Glutamatergic neuron (in vitro differentiated cells): Measurements from ENCODE around the gene PHKB. TPM values are rescaled to one million over a fixed set of nuclear protein-coding genes. Genes with fewer than 3 reads are reported as not detected.

Source experiments
- DNase-seq: peaks from one replicate; pipeline ENCODE4 v3.0.0; 2022
- H3K27ac Mint-ChIP-seq: one replicate; pipeline ENCODE4 v1.8.0; 2020; ENCODE audit warnings: mild to moderate bottlenecking, mixed read lengths, inconsistent platforms; ENCODE audit not compliant: unreplicated experiment
- H3K27me3 Mint-ChIP-seq: one replicate; pipeline ENCODE4 v1.8.0; 2020; ENCODE audit warnings: mild to moderate bottlenecking, moderate library complexity, mixed read lengths, inconsistent platforms; ENCODE audit not compliant: unreplicated experiment
- H3K36me3 Mint-ChIP-seq: one replicate; pipeline ENCODE4 v1.8.0; 2020; ENCODE audit warnings: mild to moderate bottlenecking, mixed read lengths, inconsistent platforms; ENCODE audit not compliant: unreplicated experiment
- H3K4me1 Mint-ChIP-seq: one replicate; pipeline ENCODE4 v1.8.0; 2020; ENCODE audit warnings: mild to moderate bottlenecking, low read depth, mixed read lengths, inconsistent platforms; ENCODE audit not compliant: unreplicated experiment
- H3K4me3 Mint-ChIP-seq: one replicate; pipeline ENCODE4 v1.8.0; 2020; ENCODE audit warnings: mild to moderate bottlenecking, mixed read lengths, inconsistent platforms; ENCODE audit not compliant: unreplicated experiment
- H3K9me3 Mint-ChIP-seq: one replicate; pipeline ENCODE4 v1.8.0; 2020; ENCODE audit warnings: mild to moderate bottlenecking, moderate library complexity, mixed read lengths, inconsistent platforms; ENCODE audit not compliant: unreplicated experiment
- total RNA-seq: library from RNA; stranded (reverse); fragmentation: NEBNext Ultra II Directional; extraction: Animal tissue kit (Norgen Biotek cat#: 25700); gene quantifications from one replicate; pipeline ENCODE4 v1.2.1, GENCODE V29; 2021; ENCODE audit not compliant: unreplicated experiment
- TF ChIP-seq, protein P1 (sequence below): fragments of 200-600 bp; sonication (generic); IDR thresholded peaks from one replicate; pipeline ENCODE4 v1.5.0; 2021; ENCODE audit not compliant: partially characterized antibody, unreplicated experiment

PHKB gene
- total RNA-seq, 1 donor from 2014 or later = 123 TPM

DNA sequence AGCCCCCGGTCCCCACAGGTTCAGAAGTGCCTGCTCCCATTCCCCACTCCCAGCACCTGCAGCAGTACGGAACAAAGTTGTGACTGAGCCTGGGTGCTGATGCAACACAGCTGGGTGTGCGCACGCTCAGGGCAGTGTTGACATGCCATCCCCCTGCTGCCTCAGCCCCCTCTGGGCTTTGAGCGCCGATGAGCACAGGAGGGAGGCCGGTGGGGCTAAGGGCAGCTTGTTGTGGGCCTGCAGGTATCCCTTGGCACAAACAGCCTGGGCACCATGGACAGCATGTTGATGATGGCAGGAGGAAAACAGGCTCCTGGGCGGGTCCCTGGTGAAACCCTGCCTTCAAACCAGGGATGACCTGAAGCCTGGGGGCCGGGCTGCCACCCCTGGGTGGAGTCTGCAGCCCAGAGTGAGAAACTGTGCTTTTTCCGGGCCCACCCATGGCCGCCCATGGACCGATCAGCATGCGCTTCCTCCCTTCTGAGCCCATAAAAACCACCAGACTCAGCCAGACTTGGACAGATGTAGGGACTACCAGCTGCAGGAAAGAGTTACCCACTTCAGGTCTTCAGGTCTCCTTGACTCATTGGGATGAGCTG is 175.5 kb downstream of the PHKB start:
- DNase-seq = no peak
- no peak overlapping the region for H3K4me3 Mint-ChIP-seq
- peaks cover 8% of the 10 kb centered on the region for H3K9me3 Mint-ChIP-seq
- H3K27me3 Mint-ChIP-seq = no peaks in the 10 kb centered on the region
- peaks cover 13% of the 10 kb centered on the region for H3K4me1 Mint-ChIP-seq
- H3K36me3 Mint-ChIP-seq = peaks cover 16% of the 10 kb centered on the region
- TF ChIP-seq, protein P1, sequence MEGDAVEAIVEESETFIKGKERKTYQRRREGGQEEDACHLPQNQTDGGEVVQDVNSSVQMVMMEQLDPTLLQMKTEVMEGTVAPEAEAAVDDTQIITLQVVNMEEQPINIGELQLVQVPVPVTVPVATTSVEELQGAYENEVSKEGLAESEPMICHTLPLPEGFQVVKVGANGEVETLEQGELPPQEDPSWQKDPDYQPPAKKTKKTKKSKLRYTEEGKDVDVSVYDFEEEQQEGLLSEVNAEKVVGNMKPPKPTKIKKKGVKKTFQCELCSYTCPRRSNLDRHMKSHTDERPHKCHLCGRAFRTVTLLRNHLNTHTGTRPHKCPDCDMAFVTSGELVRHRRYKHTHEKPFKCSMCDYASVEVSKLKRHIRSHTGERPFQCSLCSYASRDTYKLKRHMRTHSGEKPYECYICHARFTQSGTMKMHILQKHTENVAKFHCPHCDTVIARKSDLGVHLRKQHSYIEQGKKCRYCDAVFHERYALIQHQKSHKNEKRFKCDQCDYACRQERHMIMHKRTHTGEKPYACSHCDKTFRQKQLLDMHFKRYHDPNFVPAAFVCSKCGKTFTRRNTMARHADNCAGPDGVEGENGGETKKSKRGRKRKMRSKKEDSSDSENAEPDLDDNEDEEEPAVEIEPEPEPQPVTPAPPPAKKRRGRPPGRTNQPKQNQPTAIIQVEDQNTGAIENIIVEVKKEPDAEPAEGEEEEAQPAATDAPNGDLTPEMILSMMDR = no peak
- no peak overlapping the region for H3K27ac Mint-ChIP-seq

- TF ChIP-seq, protein P1 = no peak
- no peak for DNase-seq
- H3K36me3 Mint-ChIP-seq = peaks cover 15% of the 10 kb centered on the region
- H3K4me1 Mint-ChIP-seq = peaks cover 24% of the 10 kb centered on the region
- H3K9me3 Mint-ChIP-seq = peaks cover 8% of the 10 kb centered on the region
- H3K27me3 Mint-ChIP-seq = peaks cover 2% of the 10 kb centered on the region
- H3K27ac Mint-ChIP-seq = no peak overlapping the region
- H3K4me3 Mint-ChIP-seq = no peak overlapping the region
These were observed 177.0 kb downstream of the PHKB start for GRCh38 chr16:47638175-47638574.

DNA sequence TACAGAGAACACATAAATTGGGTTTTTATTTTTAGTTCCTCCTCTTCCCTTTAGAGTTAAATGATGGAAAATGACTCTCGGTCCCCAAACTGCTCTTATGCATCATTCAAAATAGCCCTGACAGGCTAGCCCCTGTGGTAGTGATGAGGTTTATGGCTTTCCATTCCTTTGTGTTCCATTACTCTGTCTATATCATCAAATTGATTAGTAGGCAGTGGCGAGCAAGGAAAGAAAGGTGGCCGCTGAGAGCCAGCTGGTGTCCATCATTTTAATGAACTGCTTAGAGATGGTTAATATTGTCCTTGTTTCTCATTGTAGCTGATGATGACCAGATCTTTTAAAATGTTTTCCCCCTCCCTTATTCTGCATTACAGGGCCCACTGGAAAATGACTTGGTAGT is 179.5 kb downstream of the PHKB start:
- peaks cover 9% of the 10 kb centered on the region for H3K36me3 Mint-ChIP-seq
- H3K27me3 Mint-ChIP-seq = peaks cover 4% of the 10 kb centered on the region
- H3K4me1 Mint-ChIP-seq = peaks cover 29% of the 10 kb centered on the region
- H3K27ac Mint-ChIP-seq = peak overlapping the region; percentile 97
- H3K4me3 Mint-ChIP-seq = peak overlapping the region; percentile 47
- peaks cover 7% of the 10 kb centered on the region for H3K9me3 Mint-ChIP-seq
- DNase-seq = peak; percentile 28
- TF ChIP-seq, protein P1 = no peak

DNA sequence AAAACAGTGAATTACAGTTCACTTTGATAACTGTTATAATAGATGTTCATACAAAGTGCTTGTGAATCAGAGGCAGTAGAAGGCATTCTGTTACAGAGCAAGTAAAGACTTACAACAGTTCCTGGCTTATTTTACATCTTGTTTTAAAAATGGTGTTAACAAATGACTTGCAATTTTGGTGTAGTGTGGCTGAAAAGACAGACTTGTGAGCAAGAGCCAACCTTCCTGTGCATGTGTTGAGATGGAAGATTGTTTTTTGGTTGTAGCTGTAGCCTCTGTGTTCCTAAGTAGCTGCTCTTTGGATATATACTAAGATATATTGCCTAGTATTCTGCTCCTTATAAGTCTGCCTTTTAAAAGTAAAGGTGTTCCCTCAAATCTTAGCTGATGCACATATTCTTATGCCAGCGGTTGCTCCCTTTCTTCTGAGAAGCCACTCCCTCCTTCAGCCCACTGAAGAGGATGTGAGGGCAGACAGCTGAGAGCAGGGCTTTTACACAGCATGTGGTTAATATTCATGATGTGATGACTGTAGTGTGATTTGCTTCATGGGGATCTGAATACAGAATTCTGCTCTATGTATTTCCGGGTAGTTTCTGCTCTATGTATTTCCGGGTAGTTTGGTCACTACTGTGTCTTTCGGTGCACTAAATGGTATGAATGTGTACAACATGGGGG is 182.3 kb downstream of the PHKB start:
- Mint-ChIP-seq H3K27me3 (peaks cover 4% of the 10 kb centered on the region), H3K4me3 (no peak overlapping the region), H3K27ac (peak overlapping the region; percentile 84), H3K9me3 (peaks cover 3% of the 10 kb centered on the region), H3K4me1 (peaks cover 29% of the 10 kb centered on the region), H3K36me3 (no peaks in the 10 kb centered on the region)
- no peak for DNase-seq
- TF ChIP-seq, protein P1 = no peak

DNA sequence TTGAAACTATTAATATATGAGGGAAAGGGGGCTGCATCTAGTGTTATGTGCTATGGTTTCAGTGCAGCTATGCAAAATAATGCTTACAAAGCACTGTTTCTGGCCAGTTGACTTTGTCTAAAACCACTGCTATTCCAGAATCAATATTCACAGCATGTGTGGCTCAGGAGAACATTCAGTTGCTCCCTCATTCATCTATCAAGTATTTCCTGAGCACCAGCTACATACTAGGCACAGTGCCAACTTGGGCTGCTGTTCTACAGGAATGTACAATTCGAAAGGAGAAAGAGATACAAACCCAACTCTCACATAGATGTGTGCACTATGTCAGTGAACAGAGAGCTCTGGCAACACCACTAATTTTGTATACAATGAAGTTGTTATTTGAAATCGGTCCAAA is 183.0 kb downstream of the PHKB start:
- TF ChIP-seq, protein P1 = no peak
- DNase-seq = no peak
- peak overlapping the region; percentile 84 for H3K27ac Mint-ChIP-seq
- no peaks in the 10 kb centered on the region for H3K36me3 Mint-ChIP-seq
- H3K4me3 Mint-ChIP-seq = no peak overlapping the region
- peaks cover 29% of the 10 kb centered on the region for H3K4me1 Mint-ChIP-seq
- peaks cover 3% of the 10 kb centered on the region for H3K9me3 Mint-ChIP-seq
- H3K27me3 Mint-ChIP-seq = peaks cover 4% of the 10 kb centered on the region
